Loucy (cell line): ENCODE data around the gene PCLO.

Source experiments
- CTCF ChIP-seq: fragments of 200-600 bp; sonication (generic); conservative IDR thresholded peaks from 2 replicates; pipeline ENCODE4 v1.5.1; 2014; ENCODE audit warnings: mild to moderate bottlenecking, antibody characterized with exemption, low read length
- EZH2phosphoT487 ChIP-seq: fragments of 200-600 bp; IDR thresholded peaks from 2 replicates; pipeline ENCODE4 v1.6.1; 2018; ENCODE audit warnings: antibody characterized with exemption, mild to moderate bottlenecking, moderate library complexity, borderline replicate concordance

GRCh38 chr7:83201355-83201754 is 38.7 kb upstream of the PCLO start:
- TF ChIP-seq CTCF, result no peak
- no peak for TF ChIP-seq EZH2phosphoT487
